Liver (tissue), 3 donors: ENCODE data around the gene CENPN.

ENCODE experiments used
- GABPA ChIP-seq, 2 donors: IDR thresholded peaks in 1 of 2; conservative IDR thresholded peaks in 1 of 2; 2 replicates each; pipeline ENCODE4 v1.6.1; 2016; ENCODE audit warnings: antibody characterized with exemption in 2 of 2, mild to moderate bottlenecking in 1 of 2, moderate library complexity in 1 of 2
- HNF4A ChIP-seq, 2 donors: conservative IDR thresholded peaks; 2 replicates each; pipeline ENCODE4 v1.6.1; 2016; ENCODE audit warnings: antibody characterized with exemption in 2 of 2, mild to moderate bottlenecking in 2 of 2
- TF ChIP-seq, protein P1 (sequence below): IDR thresholded peaks from 2 replicates; pipeline ENCODE4 v1.6.1; 2016; ENCODE audit warnings: antibody characterized with exemption
- TF ChIP-seq, protein P2 (sequence below): fragments of 150-350 bp; IDR thresholded peaks from 2 replicates; pipeline ENCODE4 v1.5.1; 2017; ENCODE audit warnings: improper control_type of control experiment, low read depth, low read length; ENCODE audit not compliant: missing input control
- donor health status: healthy.
- donor health status: healthy.

DNA sequence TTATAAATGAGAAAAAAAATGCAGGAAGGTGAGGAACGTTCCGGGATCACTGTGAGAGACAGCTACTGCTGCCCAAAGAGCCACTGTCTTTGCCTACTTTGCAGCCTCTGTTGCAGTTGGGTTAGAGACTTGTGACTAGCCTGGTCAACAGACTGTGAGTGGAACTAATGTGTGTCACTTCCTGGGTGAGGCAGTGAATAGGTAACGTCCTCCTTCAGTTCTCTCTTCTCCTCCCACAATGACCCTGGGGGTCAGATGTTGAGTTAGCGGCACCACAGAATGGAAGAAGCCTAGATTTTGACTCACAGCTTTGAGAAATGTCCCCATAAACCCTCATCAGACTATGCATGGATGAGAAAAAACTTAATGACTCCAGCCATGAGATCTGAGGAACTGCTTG lies 64.8 kb downstream of the CENPN start:
- TF ChIP-seq, protein P1, sequence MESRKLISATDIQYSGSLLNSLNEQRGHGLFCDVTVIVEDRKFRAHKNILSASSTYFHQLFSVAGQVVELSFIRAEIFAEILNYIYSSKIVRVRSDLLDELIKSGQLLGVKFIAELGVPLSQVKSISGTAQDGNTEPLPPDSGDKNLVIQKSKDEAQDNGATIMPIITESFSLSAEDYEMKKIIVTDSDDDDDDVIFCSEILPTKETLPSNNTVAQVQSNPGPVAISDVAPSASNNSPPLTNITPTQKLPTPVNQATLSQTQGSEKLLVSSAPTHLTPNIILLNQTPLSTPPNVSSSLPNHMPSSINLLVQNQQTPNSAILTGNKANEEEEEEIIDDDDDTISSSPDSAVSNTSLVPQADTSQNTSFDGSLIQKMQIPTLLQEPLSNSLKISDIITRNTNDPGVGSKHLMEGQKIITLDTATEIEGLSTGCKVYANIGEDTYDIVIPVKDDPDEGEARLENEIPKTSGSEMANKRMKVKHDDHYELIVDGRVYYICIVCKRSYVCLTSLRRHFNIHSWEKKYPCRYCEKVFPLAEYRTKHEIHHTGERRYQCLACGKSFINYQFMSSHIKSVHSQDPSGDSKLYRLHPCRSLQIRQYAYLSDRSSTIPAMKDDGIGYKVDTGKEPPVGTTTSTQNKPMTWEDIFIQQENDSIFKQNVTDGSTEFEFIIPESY: no peak
- TF ChIP-seq, protein P2, sequence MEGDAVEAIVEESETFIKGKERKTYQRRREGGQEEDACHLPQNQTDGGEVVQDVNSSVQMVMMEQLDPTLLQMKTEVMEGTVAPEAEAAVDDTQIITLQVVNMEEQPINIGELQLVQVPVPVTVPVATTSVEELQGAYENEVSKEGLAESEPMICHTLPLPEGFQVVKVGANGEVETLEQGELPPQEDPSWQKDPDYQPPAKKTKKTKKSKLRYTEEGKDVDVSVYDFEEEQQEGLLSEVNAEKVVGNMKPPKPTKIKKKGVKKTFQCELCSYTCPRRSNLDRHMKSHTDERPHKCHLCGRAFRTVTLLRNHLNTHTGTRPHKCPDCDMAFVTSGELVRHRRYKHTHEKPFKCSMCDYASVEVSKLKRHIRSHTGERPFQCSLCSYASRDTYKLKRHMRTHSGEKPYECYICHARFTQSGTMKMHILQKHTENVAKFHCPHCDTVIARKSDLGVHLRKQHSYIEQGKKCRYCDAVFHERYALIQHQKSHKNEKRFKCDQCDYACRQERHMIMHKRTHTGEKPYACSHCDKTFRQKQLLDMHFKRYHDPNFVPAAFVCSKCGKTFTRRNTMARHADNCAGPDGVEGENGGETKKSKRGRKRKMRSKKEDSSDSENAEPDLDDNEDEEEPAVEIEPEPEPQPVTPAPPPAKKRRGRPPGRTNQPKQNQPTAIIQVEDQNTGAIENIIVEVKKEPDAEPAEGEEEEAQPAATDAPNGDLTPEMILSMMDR: no peak
- no peak for TF ChIP-seq GABPA (IDR thresholded peaks at IDR 0.05 in 1 of 2, conservative IDR thresholded peaks at IDR 0.05 in 1 of 2)
- TF ChIP-seq HNF4A (conservative IDR thresholded peaks at IDR 0.05): no peak
